Smooth muscle cell of the brain vasculature (primary cell): ENCODE results near the gene DDX27.

ENCODE experiments used
- DNase-seq: peaks from one replicate; pipeline ENCODE4 v3.0.0-alpha.2; 2012; ENCODE audit warnings: low read depth, low spot score

Gene DDX27

DNA sequence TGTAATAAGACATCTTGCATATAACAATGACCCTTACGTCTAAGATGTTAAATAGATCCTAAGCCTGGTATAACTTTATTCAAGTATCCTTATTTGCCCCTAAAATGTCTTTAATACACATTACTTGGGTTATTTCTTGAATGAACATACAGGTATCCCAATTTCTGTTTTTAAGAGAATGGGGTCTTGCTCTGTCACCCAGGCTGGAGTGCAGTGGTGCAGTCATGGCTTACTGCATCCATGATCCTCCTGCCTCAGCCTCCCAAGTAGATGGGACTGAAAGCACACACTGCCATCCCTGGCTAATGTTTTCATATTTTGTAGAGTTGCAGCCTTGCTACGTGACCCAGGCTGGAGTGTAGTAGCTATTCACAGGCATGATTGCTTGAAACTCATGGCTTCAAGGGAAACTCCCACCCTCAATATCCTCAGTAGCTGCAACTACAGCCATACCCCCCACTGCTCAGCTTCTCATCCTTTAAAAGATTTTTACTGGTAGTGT lies 69.1 kb downstream of the DDX27 start:
- DNase-seq = no peak

DNA sequence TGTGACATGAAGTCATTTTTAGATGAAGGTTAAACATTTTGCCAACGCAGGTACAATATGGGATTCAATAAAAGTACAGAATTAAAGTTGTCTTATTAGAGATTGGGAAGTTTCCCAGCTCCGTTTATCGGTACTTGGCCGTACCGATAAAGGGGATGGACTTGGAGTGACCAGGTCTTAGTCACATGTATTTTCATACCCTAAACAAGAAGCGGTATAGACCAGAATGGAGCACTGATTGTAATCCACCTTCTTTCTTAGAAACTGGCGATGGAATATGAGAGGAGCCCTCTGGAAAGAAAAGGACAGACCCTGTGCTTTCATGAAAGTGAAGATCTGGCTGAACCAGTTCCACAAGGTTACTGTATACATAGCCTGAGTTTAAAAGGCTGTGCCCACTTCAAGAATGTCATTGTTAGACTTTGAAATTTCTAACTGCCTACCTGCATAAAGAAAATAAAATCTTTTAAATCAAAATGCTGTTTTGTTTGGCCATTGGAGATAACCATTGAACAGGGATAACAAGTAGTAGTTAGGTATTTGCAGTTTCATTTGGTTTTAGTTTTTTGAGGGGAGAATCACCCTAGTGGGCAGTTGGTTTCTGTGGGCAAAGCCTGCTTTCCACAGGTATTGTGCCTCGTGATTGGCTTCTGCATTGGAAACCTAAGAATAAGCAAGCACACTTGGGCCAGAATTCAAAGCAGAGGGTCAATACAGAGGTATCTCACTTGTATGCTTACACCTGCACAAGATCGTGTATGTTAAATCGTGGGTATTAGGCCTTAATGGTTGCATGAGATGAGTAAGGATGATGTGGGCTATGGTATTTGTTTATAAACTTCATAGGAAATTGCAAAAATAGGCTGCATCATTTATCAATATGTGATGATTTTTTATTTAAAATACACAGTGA lies 69.8 kb downstream of the DDX27 start:
- DNase-seq = no peak

DNA sequence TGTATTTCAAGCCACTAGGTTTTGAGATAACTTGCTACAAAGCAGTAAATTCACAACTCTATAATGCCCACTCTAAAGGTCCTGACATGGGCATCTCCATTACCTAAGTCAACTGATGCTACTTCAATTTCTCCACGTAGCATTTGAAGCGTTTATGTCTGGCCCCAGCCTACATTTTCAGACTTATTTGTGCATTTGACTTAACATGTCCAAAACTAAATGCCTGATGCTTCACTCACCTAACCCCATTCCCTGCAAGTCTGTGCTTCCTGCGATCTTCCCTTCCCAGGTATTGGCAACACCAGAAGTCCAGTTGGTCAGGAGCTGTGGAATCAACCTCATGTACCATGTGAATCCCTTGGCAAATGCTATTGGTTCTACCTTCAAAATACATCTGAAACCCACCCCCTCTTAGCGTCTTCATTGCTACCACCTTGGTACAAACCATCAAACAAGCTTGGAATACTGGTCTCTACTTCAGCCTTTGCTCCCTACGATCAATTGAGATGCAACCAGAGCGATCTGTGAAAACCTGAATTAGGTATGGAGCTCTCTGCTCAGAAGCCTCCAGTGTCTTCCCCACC lies 71.5 kb downstream of the DDX27 start:
- DNase-seq = no peak

DNA sequence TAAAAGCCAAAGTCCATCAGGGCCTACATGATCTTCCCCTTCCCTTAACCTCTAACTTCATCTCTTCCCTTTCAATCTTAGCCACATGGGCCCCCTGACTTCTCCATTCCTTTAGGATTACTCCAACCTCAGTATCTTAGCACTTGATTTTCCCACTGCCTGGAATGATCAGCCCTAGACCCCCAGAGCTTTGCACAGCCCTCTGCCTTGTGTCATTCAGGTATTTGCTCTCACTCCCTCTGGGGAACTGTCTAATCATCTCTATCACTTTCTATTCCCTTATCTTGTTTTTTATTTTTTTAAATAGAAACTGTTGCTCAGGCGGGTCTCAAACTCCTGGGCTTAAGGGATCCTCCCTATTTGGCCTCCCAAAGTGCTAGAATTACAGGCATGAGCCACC lies 72.0 kb downstream of the DDX27 start:
- DNase-seq = no peak

DNA sequence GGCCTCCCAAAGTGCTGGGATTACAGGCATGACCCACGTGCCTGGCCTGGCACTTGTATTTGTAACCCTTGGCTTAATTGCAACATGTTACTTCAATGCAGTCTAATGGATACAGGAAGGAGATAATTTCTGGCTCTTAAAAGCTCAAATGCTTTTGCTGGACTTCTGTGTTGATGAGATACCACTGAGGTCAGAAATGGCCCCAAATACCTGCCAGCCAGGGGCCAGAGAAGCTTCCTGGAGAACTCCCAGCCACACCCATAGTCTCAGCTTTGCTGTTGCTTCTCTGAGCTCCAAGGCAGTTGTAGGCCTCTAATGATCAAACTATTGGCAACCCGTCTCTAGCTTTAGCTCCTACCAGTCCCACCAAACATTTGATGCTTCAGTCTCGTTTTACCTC lies 72.8 kb downstream of the DDX27 start:
- no peak for DNase-seq

DNA sequence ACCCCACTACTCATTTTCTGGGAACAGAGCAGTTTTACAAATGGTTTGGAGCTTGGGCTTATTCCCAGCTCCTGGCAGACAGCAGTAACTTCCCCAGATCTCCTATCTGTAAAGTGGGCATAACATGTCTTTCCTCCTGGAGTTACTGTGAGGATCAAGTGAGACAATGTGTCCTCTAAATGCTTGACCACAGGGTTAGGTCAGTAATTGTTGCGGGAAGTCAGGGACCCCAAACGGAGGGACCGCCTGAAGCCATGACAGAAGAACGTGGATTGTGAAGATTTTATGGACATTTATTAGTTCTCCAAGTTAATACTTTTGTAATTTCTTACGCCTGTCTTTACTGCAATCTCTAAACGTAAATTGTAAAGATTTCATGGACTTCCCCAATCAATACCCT lies 73.9 kb downstream of the DDX27 start:
- DNase-seq = no peak
